CD4-positive, alpha-beta T cell (primary cell): Measurements from ENCODE around the gene CENPA. TPM values are rescaled to one million over a fixed set of nuclear protein-coding genes. Genes with fewer than 3 reads are reported as not detected.

Experiments used
- ATAC-seq: fragments of 200-7000 bp; cut with Tn5 transposase; one replicate; pipeline ENCODE4 v1.10.0; 2022; ENCODE audit warnings: mild to moderate bottlenecking; ENCODE audit not compliant: poor library complexity
- CTCF ChIA-PET: fragments of 350-600 bp; sonication (Branson Sonifier 250); formaldehyde crosslinking; loops from one replicate; lab custom pipeline; 2021; ENCODE audit warnings: antibody characterized with exemption, inconsistent platforms; lab: Charles Lee
- POLR2A ChIA-PET: fragments of 350-600 bp; sonication (Branson Sonifier 250); formaldehyde crosslinking; loops from one replicate; lab custom pipeline; 2021; ENCODE audit warnings: antibody characterized with exemption, inconsistent platforms; lab: Charles Lee
- DNase-seq, 14 experiments: peaks; one replicate each; pipeline ENCODE4 v3.0.0-alpha.2; 2013 to 2020; ENCODE audit warnings: mixed read lengths in 2 of 14
- H3K27ac ChIP-seq, 2 donors: one replicate each; pipeline versions ENCODE4 v1.5.1 to v1.7.0; 2013; ENCODE audit warnings: low read length in 2 of 2, low read depth in 1 of 2, mild to moderate bottlenecking in 1 of 2
- H3K27me3 ChIP-seq, 2 experiments: 1 replicate in 1 of 2; 2 replicates in 1 of 2; pipeline versions ENCODE4 v1.6.1 to v1.7.0; 2013; ENCODE audit warnings: low read length in 2 of 2, control low read depth in 1 of 2, mild to moderate bottlenecking in 1 of 2, moderate library complexity in 1 of 2; ENCODE audit not compliant: insufficient read depth in 2 of 2, control insufficient read depth in 1 of 2
- H3K36me3 ChIP-seq: one replicate; pipeline ENCODE4 v1.6.1; 2013; ENCODE audit warnings: low read length, control low read depth; ENCODE audit not compliant: insufficient read depth
- H3K4me1 ChIP-seq: one replicate; pipeline ENCODE4 v1.6.1; 2013; ENCODE audit warnings: low read length, control low read depth; ENCODE audit not compliant: insufficient read depth
- H3K4me3 ChIP-seq: one replicate; pipeline ENCODE4 v1.5.1; 2013; ENCODE audit warnings: mild to moderate bottlenecking, low read length, moderate library complexity
- H3K9me3 ChIP-seq, 2 experiments: 1 replicate in 1 of 2; 2 replicates in 1 of 2; pipeline versions ENCODE4 v1.6.1 to v1.7.0; 2013; ENCODE audit warnings: low read length in 2 of 2, mild to moderate bottlenecking in 2 of 2, control low read depth in 1 of 2, moderate library complexity in 1 of 2; ENCODE audit not compliant: control insufficient read depth in 1 of 2, insufficient read depth in 1 of 2
- H3K27ac Mint-ChIP-seq: one replicate; pipeline ENCODE4 v1.8.0; 2020; ENCODE audit warnings: mixed read lengths
- H3K27me3 Mint-ChIP-seq: one replicate; pipeline ENCODE4 v1.8.0; 2021; ENCODE audit warnings: mixed read lengths
- H3K36me3 Mint-ChIP-seq: one replicate; pipeline ENCODE4 v1.8.0; 2021; ENCODE audit warnings: low read depth, mixed read lengths
- H3K4me1 Mint-ChIP-seq: one replicate; pipeline ENCODE4 v1.8.0; 2021; ENCODE audit warnings: low read depth, mixed read lengths
- H3K4me3 Mint-ChIP-seq: one replicate; pipeline ENCODE4 v1.8.0; 2020; ENCODE audit warnings: mild to moderate bottlenecking, mixed read lengths
- H3K9me3 Mint-ChIP-seq: one replicate; pipeline ENCODE4 v1.8.0; 2020; ENCODE audit warnings: mixed read lengths
- CTCF ChIP-seq: fragments of 200-600 bp; IDR thresholded peaks from one replicate; pipeline ENCODE4 v1.8.0; 2022; ENCODE audit warnings: antibody characterized with exemption, mild to moderate bottlenecking
- intact Hi-C, 2 experiments: fragments of 100-400 bp; cut with DNase I in 1 of 2; cut with micrococcal nuclease in 1 of 2; formaldehyde crosslinking; loops; one replicate each; pipeline versions ENCODE4 v1.15.1 to v1.9.0; 2023 to 2025; cut with DNase I, micrococcal nuclease
- total RNA-seq, 174 experiments: library from RNA in 2 of 174; stranded (reverse) in 2 of 174; gene quantifications; one replicate each; pipeline ENCODE4 v1.2.3 and lab custom pipeline; 2021 to 2026

Gene CENPA
- total RNA-seq, 2 experiments from 2014 or later, result 1.0 to 1.1 TPM

DNA sequence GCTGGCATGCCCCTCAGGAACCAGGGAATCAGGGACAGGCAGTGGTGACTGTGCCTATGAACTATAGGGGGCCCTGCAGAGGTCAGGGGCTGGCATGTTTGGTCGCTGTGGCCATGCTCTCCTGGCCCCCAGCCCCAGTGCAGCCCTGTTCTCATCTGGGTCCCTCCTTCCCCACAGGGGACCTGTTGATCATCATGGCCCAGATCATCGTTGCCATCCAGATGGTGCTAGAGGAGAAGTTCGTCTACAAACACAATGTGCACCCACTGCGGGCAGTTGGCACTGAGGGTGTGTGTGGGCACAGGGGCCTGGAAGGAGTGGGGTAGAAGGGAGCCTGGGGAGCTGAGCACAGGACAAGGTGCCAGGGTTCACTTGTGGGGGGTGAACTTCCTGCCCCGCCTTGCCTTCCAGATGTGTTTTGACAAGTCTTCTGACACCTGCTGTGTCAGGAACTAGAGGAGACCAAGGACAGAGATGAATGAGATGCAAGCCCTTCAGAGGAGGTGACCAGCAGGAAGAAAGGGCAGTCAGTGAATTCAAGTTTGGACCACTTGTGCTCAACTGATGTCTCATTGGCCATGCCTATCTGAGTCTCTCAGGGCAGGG lies 9.6 kb upstream of the CENPA start:
- Mint-ChIP-seq H3K27ac (peak overlapping the region; percentile 67), H3K4me3 (peak overlapping the region; percentile 34), H3K9me3 (no peaks in the 10 kb centered on the region), H3K27me3 (no peaks in the 10 kb centered on the region), H3K4me1 (peaks cover 25% of the 10 kb centered on the region), H3K36me3 (peaks cover 81% of the 10 kb centered on the region)
- no peaks in the 10 kb centered on the region for H3K27me3 ChIP-seq
- H3K4me1 ChIP-seq, result peaks cover 18% of the 10 kb centered on the region
- H3K27ac ChIP-seq, result no peak overlapping the region
- TF ChIP-seq CTCF, result no peak
- intact Hi-C loops, result no loop called here
- ChIA-PET POLR2A (interaction anchor here (1.7 kb wide), 1 partner anchor 9 kb away, joined by 6 read pairs; the partner anchor contains the start of gene CENPA), CTCF (no interaction called here)
- DNase-seq (no peak), ATAC-seq (no peak)
- peaks cover 65% of the 10 kb centered on the region for H3K36me3 ChIP-seq
- H3K9me3 ChIP-seq, result no peaks in the 10 kb centered on the region
- no peak overlapping the region for H3K4me3 ChIP-seq

- H3K27ac Mint-ChIP-seq, result peak overlapping the region; percentile 56
- no peak for TF ChIP-seq CTCF
- H3K27me3 Mint-ChIP-seq, result no peaks in the 10 kb centered on the region
- DNase-seq (no peak), ATAC-seq (no peak)
- ChIA-PET POLR2A (no interaction called here), CTCF (no interaction called here)
- H3K9me3 Mint-ChIP-seq, result no peaks in the 10 kb centered on the region
- no peak overlapping the region for H3K27ac ChIP-seq
- H3K36me3 ChIP-seq, result peaks cover 65% of the 10 kb centered on the region
- H3K36me3 Mint-ChIP-seq, result peaks cover 76% of the 10 kb centered on the region
- no peaks in the 10 kb centered on the region for H3K9me3 ChIP-seq
- H3K4me3 ChIP-seq, result no peak overlapping the region
- intact Hi-C loops, result no loop called here
- peaks cover 7% of the 10 kb centered on the region for H3K4me1 Mint-ChIP-seq
- H3K4me1 ChIP-seq, result no peaks in the 10 kb centered on the region
- no peaks in the 10 kb centered on the region for H3K27me3 ChIP-seq
- no peak overlapping the region for H3K4me3 Mint-ChIP-seq
Observed at GRCh38 chr2:26778098-26778497, 7.8 kb upstream of the CENPA start.

GRCh38 chr2:26778507-26778906 lies 7.3 kb upstream of the CENPA start:
- CTCF ChIA-PET, result no interaction called here
- H3K36me3 Mint-ChIP-seq, result peaks cover 76% of the 10 kb centered on the region

More at GRCh38 chr2:26778507-26778906, 7.3 kb upstream of the CENPA start:
- Mint-ChIP-seq H3K9me3 (no peaks in the 10 kb centered on the region), H3K4me1 (peaks cover 7% of the 10 kb centered on the region), H3K27ac (peak overlapping the region; percentile 56), H3K4me3 (no peak overlapping the region), H3K27me3 (no peaks in the 10 kb centered on the region)
- DNase-seq, result no peak
- no peak for TF ChIP-seq CTCF
- H3K4me1 ChIP-seq, result no peaks in the 10 kb centered on the region
- POLR2A ChIA-PET, result no interaction called here
- intact Hi-C loops, result no loop called here
- no peaks in the 10 kb centered on the region for H3K9me3 ChIP-seq
- peaks cover 65% of the 10 kb centered on the region for H3K36me3 ChIP-seq
- ATAC-seq, result no peak
- no peak overlapping the region for H3K27ac ChIP-seq
- H3K27me3 ChIP-seq, result no peaks in the 10 kb centered on the region
- no peak overlapping the region for H3K4me3 ChIP-seq
